ENCODE results near the gene CCDC8.
"Not testable (repeated sequence)": the region's sequence is repeated elsewhere in the genome, so short reads cannot be mapped to it uniquely, and the experiment has no call there.

CCDC8 gene, protein sequence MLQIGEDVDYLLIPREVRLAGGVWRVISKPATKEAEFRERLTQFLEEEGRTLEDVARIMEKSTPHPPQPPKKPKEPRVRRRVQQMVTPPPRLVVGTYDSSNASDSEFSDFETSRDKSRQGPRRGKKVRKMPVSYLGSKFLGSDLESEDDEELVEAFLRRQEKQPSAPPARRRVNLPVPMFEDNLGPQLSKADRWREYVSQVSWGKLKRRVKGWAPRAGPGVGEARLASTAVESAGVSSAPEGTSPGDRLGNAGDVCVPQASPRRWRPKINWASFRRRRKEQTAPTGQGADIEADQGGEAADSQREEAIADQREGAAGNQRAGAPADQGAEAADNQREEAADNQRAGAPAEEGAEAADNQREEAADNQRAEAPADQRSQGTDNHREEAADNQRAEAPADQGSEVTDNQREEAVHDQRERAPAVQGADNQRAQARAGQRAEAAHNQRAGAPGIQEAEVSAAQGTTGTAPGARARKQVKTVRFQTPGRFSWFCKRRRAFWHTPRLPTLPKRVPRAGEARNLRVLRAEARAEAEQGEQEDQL

GRCh38 chr19:46413262-46414031 lies at the start of gene CCDC8:
Gene CCDC8, minus strand, starts transcription at chr19:46413564. Its CDS starts 754 bp downstream, at chr19:46412810.
- DNase-seq, result no peak

DNA sequence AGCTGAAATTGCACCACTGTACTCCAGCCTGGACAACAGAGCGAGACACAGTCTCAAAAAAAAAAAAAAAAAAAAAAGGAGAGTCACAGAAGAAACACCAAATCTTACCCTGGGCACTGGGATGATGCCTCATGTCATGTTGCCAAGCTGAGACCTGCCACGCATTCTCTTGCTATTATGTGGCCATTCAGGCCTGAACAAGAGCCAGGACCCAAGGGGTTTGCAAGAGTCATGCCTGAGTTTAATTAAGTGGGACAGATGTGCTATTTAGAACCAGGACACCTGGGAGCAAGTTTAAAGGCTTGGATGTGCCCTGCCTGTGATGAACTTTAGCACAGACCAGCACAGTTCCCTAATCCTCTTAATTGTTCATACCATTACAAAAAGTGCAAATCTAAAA lies 48.2 kb upstream of the CCDC8 start:
- no peak for DNase-seq

- no peak for DNase-seq
Observed at GRCh38 chr19:46460981-46461380, 47.6 kb upstream of the CCDC8 start.

GRCh38 chr19:46460055-46460454 lies 46.7 kb upstream of the CCDC8 start:
- DNase-seq, result no peak

- DNase-seq, result no peak
Observed at GRCh38 chr19:46456930-46457329, 43.6 kb upstream of the CCDC8 start.

GRCh38 chr19:46454244-46454643 lies 40.9 kb upstream of the CCDC8 start:
- DNase-seq, result no peak

DNA sequence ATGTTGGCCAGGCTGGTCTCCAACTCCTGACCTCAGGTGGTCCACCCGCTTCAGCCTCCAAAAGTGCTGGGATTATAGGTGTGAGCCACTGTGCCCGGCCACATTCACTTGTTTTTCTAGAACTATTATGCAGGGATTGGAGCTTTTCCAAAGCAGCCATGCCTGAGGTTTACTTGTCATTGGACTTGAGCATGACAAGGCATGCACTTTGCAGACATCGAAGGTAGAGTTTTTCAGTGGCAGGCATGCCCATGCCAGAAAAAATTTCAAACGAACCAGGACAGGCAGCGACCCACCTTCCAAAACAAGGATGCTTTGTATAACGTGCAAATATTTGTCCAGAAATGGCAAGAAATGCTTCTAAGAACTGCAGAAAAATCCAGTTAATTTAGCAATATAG lies 40.3 kb upstream of the CCDC8 start:
- DNase-seq, result no peak

- no peak for DNase-seq
Observed at GRCh38 chr19:46452186-46452585, 38.8 kb upstream of the CCDC8 start.

GRCh38 chr19:46451352-46451751 lies 38.0 kb upstream of the CCDC8 start:
- DNase-seq, result no peak

DNA sequence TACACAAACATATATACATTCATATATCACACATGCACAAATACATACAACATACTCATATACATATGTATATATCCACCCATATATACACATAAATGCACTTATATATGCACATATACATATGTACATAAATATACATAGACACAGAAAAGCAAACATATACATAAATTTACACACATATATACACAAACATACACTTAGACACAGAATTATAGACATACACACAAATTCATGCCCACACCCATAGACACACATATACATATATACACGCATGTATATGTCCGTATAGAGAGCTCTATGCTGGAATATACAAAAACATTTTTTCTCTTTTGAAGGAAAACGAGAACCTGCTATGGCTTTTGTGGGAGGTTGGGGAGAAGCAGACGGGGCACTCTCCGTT lies 37.4 kb upstream of the CCDC8 start:
- no peak for DNase-seq

GRCh38 chr19:46449228-46449627 lies 35.9 kb upstream of the CCDC8 start:
- no peak for DNase-seq

DNA sequence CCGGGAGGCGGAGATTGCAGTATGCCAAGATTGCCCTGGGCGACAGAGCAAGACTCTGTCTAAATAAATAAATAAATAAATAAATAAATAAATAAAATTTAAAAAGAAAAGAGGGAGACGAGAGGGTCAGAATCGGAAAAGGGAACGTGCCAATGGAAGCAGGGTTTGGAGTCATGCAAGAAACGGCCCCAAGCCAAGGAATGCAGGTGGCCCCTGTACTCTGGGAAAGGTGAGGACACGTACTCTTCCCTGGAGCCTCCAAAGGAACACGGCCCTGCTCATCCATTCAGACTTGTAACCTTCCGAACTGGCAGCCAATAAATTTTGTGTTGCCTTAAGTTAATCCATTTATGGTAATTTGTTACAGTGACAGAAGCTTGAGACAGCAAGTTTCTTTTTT lies 35.2 kb upstream of the CCDC8 start:
- DNase-seq, result no peak

DNA sequence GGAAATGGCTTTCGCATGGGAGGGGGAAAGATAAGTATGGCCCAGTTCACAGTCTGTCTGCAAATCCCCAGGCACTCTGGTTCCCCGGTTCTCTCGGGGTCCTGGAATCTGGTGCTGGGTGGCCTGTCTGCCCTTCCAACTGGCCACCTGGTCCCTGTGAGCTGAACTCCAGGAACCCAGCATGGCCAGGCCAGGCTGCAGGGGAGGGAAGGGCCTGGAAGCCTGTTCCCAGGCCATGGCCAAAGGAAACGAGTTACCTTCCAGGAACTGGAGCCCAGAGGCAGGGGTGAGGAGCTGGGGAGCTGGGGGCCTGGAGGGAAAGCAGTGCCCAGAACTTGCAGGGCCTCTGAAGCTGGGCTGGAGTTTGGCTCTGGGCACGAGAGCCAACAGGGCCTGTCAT lies 34.5 kb upstream of the CCDC8 start:
- no peak for DNase-seq

DNA sequence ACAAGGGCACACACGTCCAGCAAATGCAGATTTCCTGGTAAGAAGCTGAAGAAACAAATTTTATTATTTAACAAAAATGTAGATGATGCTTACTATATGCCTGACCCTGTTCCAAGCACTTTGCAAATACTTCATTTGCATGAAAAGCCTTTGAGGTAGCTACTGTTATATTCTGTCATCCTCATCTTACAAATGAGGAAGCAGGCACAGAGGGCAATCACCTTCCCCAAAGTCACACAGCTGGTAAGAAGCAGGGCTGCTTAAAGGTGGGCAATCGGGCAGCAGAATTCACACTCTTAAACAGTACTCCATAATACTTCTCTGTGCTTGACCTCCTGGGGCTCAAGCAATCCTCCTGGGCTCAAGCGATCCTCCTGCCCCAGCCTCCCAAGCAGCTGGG lies 33.6 kb upstream of the CCDC8 start:
- DNase-seq, result no peak

DNA sequence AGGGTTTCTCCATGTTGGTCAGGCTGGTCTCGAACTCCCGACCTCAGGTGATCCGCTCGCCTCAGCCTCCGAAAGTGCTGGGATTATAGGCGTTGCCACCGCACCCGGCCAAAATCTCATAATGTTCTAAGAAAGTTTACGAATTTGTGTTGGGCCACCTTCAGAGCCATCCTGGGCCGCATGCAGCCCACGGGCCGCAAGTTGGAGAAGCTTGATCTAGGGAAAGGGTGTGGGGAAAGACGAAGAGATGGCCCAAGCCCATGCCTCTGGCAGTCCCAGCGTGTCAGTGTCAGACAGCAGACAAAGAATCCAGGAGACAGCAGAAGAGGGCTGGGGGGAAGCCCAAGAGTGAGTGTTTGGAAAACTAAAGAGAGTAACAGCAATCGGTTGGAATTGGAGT lies 32.7 kb upstream of the CCDC8 start:
- DNase-seq, result no peak

DNA sequence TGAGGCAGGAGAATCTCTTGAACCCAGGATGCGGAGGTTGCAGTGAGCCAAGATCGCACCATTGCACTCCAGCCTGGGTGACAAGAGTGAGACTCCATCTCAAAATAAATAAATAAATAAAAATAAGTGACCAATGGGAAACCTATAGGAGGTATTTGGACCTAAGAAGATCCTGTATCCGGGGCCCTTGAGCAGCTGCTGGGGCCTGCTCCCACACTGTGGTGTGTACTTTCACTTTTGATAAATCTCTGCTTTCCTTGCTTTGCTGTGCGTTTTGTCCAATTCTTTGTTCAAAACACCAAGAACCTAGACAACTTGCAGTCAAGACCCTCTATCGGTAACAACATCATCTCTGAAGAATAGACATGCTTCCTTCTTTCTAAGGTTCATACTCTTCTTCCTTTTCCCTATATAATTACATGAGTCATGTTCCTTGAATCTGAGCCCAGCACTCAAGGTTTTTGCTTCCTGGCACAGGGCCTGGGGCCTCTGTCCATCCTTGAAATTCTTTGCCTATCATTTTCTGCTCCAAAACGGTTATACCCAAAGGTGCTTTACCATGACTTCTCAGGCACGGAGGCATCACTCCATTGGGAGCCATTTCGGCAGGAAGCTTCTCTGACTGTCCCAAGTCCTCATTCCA lies 29.6 kb upstream of the CCDC8 start:
- no peak for DNase-seq

DNA sequence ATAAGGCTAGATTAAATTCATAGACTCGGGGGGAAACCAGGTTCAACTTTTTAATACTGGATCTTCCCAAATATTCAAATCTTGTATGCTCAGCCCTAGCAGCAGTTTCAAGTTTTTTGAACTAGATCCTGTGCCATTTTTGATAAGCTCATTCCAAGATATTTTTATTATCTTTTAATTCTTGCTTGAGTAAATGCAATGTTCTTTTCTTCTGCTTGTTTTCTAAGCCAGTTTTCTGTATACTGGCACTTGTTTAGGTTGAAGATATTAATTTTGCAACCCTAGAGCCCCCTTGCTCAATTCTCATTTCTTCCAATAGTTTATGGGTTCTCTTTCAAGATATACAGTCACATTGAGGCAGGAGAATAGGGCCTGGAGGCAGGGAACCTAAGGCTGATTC lies 28.5 kb upstream of the CCDC8 start:
- no peak for DNase-seq

- DNase-seq, result not testable (repeated sequence)
Observed at GRCh38 chr19:46435689-46436088, 22.3 kb upstream of the CCDC8 start.

DNA sequence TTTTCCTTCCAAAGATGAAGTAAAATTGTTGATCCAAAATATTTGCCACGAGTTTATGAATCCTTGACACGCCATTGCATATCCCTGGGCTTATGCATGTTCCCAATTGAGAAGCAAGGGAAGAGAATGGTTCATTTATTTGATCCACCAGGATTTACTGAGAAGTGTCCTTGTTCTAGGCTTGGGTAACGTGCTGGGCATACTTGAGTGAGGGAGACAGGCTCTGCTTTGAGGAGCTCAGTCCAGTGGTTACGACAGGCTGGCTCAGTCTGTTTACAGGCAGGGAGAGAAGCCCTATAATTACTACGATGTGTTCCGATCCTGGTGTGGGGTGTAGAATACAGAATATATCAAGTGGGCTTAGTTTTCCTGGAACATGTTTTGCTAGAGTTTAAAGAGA lies 21.6 kb upstream of the CCDC8 start:
- DNase-seq, result no peak

GRCh38 chr19:46433470-46433869 lies 20.1 kb upstream of the CCDC8 start:
- DNase-seq, result not testable (repeated sequence)

GRCh38 chr19:46431824-46432223 lies 18.5 kb upstream of the CCDC8 start:
- DNase-seq, result no peak

DNA sequence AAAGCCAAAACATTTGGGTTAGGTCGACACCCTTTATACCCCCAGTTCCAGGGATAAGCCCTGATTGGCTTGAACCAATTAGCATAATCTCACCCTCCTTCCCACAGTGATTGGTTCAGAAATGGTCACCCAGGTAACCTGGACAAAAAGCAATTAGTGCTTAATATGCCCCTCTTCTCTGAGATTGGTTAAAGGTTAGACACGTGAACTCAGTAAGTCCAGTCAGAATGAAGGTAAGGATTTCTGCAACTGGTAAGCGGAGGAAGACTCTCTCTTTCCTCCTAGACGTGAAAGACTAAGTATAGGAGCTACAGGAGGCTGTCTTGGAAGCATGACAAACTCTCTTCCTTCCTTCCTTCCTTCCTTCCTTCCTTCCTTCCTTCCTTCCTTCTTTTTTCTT lies 16.6 kb upstream of the CCDC8 start:
- no peak for DNase-seq

Measured in CD4-positive, alpha-beta T cell treated with Interleukin-12 subunit alpha and Interleukin-12 subunit beta, for 1 hour (primary cell).